ENCODE measurements around the gene ITGA8.

- TF ChIP-seq NFIC (IDR thresholded peaks at IDR 0.05; ENCODE audit: low read length) (no peak), KDM1A (CRISPR knock-in tag; IDR thresholded peaks at IDR 0.05) (no peak), EP300 (IDR thresholded peaks at IDR 0.05; ENCODE audit: low read depth in 2 of 2, low read length in 2 of 2) (no peak), EP300 (CRISPR knock-in tag; IDR thresholded peaks at IDR 0.05; ENCODE audit: borderline replicate concordance) (no peak), ZNF629 (CRISPR knock-in tag; conservative IDR thresholded peaks at IDR 0.05) (no peak), TFAP4 (IDR thresholded peaks at IDR 0.05; ENCODE audit: borderline replicate concordance, low read depth) (no peak), MXI1 (IDR thresholded peaks at IDR 0.05; ENCODE audit: borderline replicate concordance, low read depth, low read length) (no peak)
- TF ChIP-seq, protein P1, sequence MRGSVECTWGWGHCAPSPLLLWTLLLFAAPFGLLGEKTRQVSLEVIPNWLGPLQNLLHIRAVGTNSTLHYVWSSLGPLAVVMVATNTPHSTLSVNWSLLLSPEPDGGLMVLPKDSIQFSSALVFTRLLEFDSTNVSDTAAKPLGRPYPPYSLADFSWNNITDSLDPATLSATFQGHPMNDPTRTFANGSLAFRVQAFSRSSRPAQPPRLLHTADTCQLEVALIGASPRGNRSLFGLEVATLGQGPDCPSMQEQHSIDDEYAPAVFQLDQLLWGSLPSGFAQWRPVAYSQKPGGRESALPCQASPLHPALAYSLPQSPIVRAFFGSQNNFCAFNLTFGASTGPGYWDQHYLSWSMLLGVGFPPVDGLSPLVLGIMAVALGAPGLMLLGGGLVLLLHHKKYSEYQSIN (CRISPR knock-in tag; IDR thresholded peaks at IDR 0.05; ENCODE audit: borderline replicate concordance) = no peak
- TF ChIP-seq, protein P2, sequence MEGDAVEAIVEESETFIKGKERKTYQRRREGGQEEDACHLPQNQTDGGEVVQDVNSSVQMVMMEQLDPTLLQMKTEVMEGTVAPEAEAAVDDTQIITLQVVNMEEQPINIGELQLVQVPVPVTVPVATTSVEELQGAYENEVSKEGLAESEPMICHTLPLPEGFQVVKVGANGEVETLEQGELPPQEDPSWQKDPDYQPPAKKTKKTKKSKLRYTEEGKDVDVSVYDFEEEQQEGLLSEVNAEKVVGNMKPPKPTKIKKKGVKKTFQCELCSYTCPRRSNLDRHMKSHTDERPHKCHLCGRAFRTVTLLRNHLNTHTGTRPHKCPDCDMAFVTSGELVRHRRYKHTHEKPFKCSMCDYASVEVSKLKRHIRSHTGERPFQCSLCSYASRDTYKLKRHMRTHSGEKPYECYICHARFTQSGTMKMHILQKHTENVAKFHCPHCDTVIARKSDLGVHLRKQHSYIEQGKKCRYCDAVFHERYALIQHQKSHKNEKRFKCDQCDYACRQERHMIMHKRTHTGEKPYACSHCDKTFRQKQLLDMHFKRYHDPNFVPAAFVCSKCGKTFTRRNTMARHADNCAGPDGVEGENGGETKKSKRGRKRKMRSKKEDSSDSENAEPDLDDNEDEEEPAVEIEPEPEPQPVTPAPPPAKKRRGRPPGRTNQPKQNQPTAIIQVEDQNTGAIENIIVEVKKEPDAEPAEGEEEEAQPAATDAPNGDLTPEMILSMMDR (CRISPR knock-in tag; IDR thresholded peaks at IDR 0.05) = no peak
Measured at GRCh38 chr10:15730341-15730740, 10.6 kb upstream of the ITGA8 start.

Data from HepG2 (cell line).